Thyroid gland (tissue), 4 donors: ENCODE measurements around the gene USP3.

Experiments used
- POLR2A ChIP-seq, 2 donors: fragments of 450-650 bp; IDR thresholded peaks; one replicate each; pipeline ENCODE4 v1.6.1; 2017; ENCODE audit warnings: antibody characterized with exemption in 2 of 2, mild to moderate bottlenecking in 2 of 2, moderate library complexity in 1 of 2
- TF ChIP-seq, protein P1 (sequence below), 6 experiments: fragments of 200-600 bp in 3 of 6; fragments of 450-650 bp in 3 of 6; sonication (generic) in 3 of 6; IDR thresholded peaks; one replicate each; pipeline ENCODE4 v1.5.1; 2016 to 2019; ENCODE audit warnings: antibody characterized with exemption in 6 of 6, mild to moderate bottlenecking in 2 of 6, inconsistent platforms in 1 of 6, moderate library complexity in 1 of 6

DNA sequence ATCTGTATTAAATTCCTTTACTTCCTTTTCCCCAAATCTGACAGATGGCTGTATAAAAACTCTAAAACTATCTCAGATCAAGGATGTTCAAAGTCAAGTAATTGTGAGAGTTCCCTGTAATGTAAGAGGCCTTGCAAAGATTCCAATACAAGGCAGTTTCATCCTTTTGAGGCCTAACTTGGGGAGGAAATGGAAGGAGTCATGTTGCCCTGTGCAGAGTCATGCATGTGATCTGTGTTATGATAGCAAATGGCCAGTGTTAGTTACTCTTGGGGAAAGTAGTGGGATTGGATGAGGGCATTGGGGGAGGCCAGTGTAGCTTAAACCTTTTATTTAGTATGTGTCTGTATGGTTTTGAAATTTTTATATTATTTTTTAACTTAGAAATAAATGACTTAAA, 69.1 kb downstream of the USP3 start:
- TF ChIP-seq, protein P1, sequence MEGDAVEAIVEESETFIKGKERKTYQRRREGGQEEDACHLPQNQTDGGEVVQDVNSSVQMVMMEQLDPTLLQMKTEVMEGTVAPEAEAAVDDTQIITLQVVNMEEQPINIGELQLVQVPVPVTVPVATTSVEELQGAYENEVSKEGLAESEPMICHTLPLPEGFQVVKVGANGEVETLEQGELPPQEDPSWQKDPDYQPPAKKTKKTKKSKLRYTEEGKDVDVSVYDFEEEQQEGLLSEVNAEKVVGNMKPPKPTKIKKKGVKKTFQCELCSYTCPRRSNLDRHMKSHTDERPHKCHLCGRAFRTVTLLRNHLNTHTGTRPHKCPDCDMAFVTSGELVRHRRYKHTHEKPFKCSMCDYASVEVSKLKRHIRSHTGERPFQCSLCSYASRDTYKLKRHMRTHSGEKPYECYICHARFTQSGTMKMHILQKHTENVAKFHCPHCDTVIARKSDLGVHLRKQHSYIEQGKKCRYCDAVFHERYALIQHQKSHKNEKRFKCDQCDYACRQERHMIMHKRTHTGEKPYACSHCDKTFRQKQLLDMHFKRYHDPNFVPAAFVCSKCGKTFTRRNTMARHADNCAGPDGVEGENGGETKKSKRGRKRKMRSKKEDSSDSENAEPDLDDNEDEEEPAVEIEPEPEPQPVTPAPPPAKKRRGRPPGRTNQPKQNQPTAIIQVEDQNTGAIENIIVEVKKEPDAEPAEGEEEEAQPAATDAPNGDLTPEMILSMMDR (IDR thresholded peaks at IDR 0.05), result no peak
- no peak for TF ChIP-seq POLR2A (IDR thresholded peaks at IDR 0.05)
